GM12801 (cell line): ENCODE results near the gene CABP4.

Experiments
- CTCF ChIP-seq: IDR thresholded peaks from one replicate; pipeline ENCODE4 v1.5.1; 2011; ENCODE audit warnings: control low read depth; ENCODE audit not compliant: insufficient read length; ENCODE audit errors: extremely low read depth

The CABP4 gene

GRCh38 chr11:67499808-67500483, 44.8 kb downstream of the CABP4 start:
- no peak for TF ChIP-seq CTCF

GRCh38 chr11:67500484-67500821, 45.3 kb downstream of the CABP4 start:
- TF ChIP-seq CTCF, result no peak

- no peak for TF ChIP-seq CTCF
These were observed 45.9 kb downstream of the CABP4 start for GRCh38 chr11:67500831-67501715.

GRCh38 chr11:67501854-67502253, 46.7 kb downstream of the CABP4 start:
- TF ChIP-seq CTCF, result no peak

GRCh38 chr11:67502328-67502979, 47.3 kb downstream of the CABP4 start:
- no peak for TF ChIP-seq CTCF

GRCh38 chr11:67503119-67504004, 48.2 kb downstream of the CABP4 start:
- no peak for TF ChIP-seq CTCF
